Erythroblast (primary cell): ENCODE data around the gene MAPT.

ENCODE experiments used
- GATA1 ChIP-seq: IDR thresholded peaks from 2 replicates; pipeline ENCODE4 v1.6.1; 2011; ENCODE audit warnings: low read depth, mild to moderate bottlenecking, control low read depth, low read length, moderate library complexity
- POLR2A ChIP-seq: IDR thresholded peaks from 2 replicates; pipeline ENCODE4 v1.6.1; 2011; ENCODE audit warnings: mild to moderate bottlenecking, low read length

DNA sequence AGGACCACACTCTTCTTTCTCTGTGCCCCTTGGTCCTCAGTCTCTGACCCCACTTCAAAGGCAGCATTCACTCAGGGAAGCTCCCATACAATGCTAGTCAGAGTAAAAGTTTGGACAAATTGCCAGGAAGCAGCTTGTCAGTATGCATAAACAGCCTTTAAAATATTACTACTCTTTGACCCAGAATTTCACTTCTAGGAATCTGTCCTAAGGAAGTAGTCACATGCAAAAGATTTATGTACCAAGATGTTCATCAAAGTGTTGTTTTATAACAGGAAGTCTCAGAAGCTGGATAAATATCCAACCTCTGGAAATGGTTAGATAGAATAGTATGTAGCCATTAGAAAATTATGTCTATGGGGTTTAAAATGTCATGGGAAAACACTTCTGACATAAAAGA, 31.0 kb downstream of the MAPT start:
- no peak for TF ChIP-seq POLR2A
- no peak for TF ChIP-seq GATA1
